Measurements from ENCODE around the gene NCAN.

The NCAN gene

DNA sequence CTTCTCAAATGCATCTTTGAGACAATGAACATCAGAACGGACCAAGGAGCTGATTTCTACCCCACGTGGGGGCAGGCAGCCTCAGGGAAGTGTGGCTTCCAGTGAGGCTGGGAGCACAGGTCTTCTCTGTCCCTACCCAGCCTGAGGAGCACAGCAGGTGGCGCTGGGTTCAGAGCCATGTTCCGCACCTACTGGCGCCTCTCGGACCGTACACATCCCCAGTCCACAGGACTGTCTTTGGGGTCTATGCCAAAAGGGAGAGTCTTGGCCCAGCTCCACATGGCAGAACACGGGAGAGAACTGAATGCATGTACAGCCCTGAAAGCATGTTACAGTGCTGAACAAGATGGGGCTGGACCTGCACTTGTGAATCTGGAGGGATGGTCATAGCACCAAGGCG lies 86.0 kb downstream of the NCAN start:
- no peak for DNase-seq

DNA sequence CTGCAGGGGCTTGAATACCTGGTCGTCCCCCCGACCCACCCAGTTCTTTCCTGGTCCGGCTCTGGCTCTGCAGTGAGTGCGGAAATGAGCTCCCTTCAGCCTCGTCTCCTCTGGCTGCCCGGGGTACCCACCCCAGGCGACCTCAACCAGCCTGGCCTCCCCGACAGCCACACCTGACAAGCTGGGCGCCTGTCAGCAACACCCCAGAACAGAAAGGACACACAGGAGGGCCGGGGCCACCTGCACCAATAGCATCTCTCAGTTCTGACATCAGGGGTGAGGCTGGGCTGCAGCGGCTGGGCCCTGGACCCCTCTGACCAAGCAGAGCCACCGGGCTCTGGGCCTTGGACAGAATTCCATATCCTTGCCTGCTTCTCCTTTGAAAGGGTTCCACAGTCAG lies 88.9 kb downstream of the NCAN start:
- no peak for DNase-seq
